Fibroblast of peridontal ligament (primary cell): ENCODE measurements around the gene IL27RA.
A peak's percentile ranks its signal among the peaks of the same experiment; 100 is the strongest.

Source experiments
- DNase-seq: peaks from one replicate; pipeline ENCODE4 v3.0.0-alpha.2; 2010; ENCODE audit errors: extremely low read depth

Gene IL27RA

GRCh38 chr19:14085309-14085995 lies 53.9 kb downstream of the IL27RA start, which contains the start of gene C19orf67:
C19orf67 (minus strand) TSS chr19:14085783; CDS start chr19:14085627, 156 bp downstream.
- no peak for DNase-seq

- no peak for DNase-seq
Observed at GRCh38 chr19:14086098-14086497, 54.5 kb downstream of the IL27RA start.

- no peak for DNase-seq
Observed at GRCh38 chr19:14088634-14089411, 57.3 kb downstream of the IL27RA start.

- DNase-seq, result no peak
Observed at GRCh38 chr19:14089412-14089661, 57.8 kb downstream of the IL27RA start.

- peak; percentile 48 for DNase-seq
Observed at GRCh38 chr19:14089662-14090508, 58.3 kb downstream of the IL27RA start.

GRCh38 chr19:14090509-14091080 lies 59.0 kb downstream of the IL27RA start, which contains the start of gene SAMD1:
SAMD1 (minus strand) TSS chr19:14090751.
- peak; percentile 83 for DNase-seq

- peak; percentile 54 for DNase-seq
Observed at GRCh38 chr19:14091081-14091812, 59.7 kb downstream of the IL27RA start.

GRCh38 chr19:14091813-14092462 lies 60.4 kb downstream of the IL27RA start:
- DNase-seq, result no peak

GRCh38 chr19:14093117-14093823 lies 61.7 kb downstream of the IL27RA start:
- DNase-seq, result no peak

- DNase-seq, result no peak
Observed at GRCh38 chr19:14094854-14095253, 63.3 kb downstream of the IL27RA start.

- no peak for DNase-seq
Observed at GRCh38 chr19:14096272-14096992, 64.9 kb downstream of the IL27RA start.

- DNase-seq, result no peak
Observed at GRCh38 chr19:14097532-14098151, 66.1 kb downstream of the IL27RA start.

- no peak for DNase-seq
Observed at GRCh38 chr19:14101003-14101545, 69.5 kb downstream of the IL27RA start.

- no peak for DNase-seq
Observed at GRCh38 chr19:14102102-14102696, 70.6 kb downstream of the IL27RA start.

- no peak for DNase-seq
Observed at GRCh38 chr19:14102756-14103155, 71.2 kb downstream of the IL27RA start.
